ENCODE results near the gene UBR4.

Gene UBR4

GRCh38 chr1:19088717-19089442 is 121.2 kb downstream of the UBR4 start:
- no peak for DNase-seq

- no peak for DNase-seq
Observed at GRCh38 chr1:19087737-19088594, 122.1 kb downstream of the UBR4 start.

DNA sequence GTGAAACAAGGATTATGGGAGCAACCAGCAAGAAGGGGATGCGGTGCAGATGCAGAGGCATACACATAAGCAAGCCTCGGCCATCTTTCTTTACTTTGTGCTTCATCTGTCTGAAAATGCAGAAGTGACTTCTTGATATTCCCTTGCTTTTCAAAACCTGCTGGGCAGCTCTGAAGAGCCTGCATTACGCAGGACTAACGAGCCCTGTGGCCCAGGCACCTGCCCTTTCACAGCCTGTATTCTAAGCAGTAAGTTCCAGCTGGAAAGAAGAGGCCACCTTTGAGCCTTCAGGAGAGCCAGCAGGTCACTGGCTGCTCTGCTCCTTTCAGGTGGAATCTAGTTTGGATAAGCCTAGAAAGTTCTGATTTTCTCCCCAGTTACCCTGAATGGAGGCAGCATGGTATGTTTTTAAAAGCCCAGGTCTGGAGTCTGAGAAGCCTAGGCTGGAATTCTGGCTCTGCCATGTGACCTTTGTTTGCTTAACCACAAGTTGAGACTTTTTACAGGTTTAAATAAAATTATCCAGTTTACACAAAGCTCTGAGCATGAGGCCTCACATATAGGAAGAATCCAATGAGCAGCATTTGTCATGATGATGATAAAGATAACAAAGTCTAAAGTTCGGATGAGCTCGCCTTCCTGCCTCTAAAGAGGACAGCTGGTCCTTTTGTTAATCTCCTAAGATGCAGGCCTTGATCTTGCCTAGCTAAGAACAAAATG is 122.9 kb downstream of the UBR4 start:
- DNase-seq, result no peak

DNA sequence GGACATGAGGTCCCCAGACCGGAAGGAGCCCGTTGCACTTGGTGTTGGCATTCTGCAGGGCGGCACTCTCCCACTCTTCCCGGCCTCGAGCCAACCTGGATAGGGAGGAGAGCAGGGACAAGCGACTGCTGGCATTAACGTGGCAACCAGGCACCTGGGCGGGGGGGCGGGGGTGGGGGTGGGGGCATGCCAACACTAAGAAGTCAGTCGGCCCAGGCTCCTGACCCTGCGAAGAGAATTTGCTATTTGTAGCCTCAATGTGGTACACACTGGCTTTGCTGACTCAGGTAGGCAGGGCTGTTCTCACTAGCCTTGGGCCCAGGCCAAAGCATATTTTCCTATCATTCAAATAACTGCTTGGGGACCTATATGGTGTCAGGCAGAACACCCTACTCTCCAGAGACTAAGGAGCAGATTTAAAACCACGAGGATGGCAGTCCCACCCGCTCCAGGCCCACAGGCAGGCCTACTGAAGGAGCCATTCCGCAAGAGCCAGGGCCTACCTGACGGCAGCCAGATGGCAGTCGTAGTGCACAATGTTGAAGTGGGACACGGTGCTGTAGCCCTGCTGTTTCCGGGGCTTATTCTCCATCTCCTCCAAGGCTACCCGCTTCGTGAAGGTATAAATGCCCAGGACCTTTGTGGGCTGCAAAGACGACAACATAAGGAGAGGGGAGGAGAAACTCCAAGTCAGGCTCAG is 123.7 kb downstream of the UBR4 start:
- DNase-seq, result no peak

DNA sequence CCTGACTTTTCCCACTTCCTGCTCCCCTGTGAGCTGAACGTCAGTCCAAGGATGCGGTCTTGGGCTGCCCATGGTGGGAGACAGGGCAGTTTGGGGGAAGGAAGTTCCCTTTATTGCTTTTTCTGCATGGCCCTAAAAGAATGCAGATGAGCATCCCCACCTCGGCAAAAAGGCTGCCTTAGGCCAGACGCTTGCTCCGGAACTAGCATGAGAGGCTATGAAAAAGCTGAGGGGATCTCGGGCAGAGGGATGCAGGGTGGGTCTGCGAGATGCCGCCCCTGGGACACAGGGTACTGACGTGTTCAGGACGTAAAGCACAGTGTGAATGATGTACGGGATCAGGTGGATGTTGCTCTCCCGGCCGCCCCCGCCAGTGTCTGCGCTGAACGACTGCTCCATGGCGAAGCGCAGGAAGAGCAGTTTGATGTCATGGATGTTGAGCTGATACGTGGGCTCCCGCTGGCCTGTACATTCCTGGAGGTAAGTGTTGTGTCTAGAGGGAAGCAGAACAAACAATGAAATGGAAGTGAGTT is 125.8 kb downstream of the UBR4 start:
- DNase-seq, result no peak

GRCh38 chr1:19083081-19083480 is 127.0 kb downstream of the UBR4 start:
- no peak for DNase-seq

- DNase-seq, result no peak
Observed at GRCh38 chr1:19081218-19081893, 128.7 kb downstream of the UBR4 start.

DNA sequence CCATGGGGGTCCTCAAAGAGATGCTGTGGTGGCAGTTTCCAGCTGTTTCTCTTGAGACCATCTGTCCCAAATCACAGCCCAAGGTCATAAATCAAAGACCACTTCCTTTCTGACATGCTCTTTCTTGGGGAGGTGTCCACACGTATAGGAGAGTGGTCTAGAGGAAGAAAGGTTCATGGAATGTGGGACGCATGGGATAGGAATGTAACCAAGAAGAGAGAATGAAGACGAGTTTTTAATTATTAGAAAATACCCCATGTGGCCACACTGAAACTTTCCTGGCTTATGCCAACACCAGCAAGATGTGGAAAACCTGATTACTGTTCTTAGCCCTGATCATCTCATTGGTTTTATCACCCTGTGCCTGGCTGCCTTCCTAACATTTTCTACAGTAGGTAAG is 129.3 kb downstream of the UBR4 start:
- no peak for DNase-seq

- peak in 1 of 2 donors; percentile 50 for DNase-seq
Observed at GRCh38 chr1:19079541-19080472, 130.3 kb downstream of the UBR4 start.

GRCh38 chr1:19078536-19078935 is 131.5 kb downstream of the UBR4 start:
- no peak for DNase-seq

- no peak for DNase-seq
Observed at GRCh38 chr1:19076841-19077616, 133.0 kb downstream of the UBR4 start.

- no peak for DNase-seq
Observed at GRCh38 chr1:19074902-19075721, 135.0 kb downstream of the UBR4 start.

DNA sequence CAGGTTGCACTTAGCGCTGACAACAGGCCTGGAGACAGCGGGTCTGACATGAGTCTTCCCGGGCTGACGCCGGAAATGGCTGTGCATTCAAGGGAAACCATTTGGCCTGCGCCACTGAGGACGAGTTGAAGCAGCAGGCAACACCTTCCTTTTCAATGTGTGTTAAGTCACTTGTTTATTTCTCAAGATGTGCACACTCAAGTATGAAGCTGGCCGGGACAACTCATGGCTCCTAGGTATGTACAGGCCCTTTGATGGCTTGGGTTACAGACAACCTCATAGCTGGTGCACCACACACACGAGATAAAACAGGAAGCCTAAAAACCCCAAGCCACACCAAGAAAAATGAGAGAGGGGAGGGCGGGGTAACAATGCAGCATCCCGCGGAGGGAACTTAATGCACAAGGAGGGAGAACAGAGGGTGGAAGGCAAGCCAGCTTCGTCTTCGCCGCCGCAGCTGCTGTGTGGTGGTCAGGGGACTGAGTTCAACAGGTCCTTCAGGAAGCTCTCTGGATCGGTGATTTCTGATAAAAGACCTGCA is 135.6 kb downstream of the UBR4 start:
- no peak for DNase-seq

GRCh38 chr1:19073311-19074186 is 136.5 kb downstream of the UBR4 start:
- DNase-seq, result peak in 1 of 2 donors; percentile 49

DNA sequence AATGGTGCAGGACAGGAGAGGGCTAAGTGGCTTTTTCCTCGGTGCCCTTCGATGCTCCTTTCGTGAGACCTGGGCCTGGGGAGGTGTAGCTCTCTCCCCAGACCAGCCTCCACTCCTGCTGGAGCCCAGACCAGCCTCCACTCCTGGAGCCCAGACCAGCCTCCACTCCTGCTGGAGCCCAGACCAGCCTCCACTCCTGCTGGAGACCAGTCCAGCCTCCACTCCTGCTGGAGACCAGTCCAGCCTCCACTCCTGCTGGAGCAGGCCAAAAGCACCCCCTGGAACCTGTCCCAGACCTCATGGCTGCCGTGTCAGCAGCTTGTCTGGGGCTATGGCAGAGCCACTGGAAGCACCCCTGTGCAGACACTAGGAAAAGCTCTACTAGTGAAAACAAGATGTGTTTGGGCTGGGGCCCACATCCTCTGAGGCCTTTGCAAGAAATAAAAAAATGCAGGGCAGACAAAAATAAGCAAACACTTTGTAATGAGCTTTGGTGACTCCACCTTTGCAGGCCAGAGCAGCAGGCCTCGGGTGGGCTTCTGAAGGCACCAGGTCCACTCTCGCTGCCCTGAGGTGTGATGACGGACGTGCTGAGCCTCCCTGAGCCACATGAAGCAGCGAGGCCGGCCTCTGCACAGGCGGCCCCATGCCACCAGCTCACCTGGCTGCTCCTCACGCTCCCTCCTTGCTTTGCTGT is 137.6 kb downstream of the UBR4 start:
- DNase-seq, result no peak

DNA sequence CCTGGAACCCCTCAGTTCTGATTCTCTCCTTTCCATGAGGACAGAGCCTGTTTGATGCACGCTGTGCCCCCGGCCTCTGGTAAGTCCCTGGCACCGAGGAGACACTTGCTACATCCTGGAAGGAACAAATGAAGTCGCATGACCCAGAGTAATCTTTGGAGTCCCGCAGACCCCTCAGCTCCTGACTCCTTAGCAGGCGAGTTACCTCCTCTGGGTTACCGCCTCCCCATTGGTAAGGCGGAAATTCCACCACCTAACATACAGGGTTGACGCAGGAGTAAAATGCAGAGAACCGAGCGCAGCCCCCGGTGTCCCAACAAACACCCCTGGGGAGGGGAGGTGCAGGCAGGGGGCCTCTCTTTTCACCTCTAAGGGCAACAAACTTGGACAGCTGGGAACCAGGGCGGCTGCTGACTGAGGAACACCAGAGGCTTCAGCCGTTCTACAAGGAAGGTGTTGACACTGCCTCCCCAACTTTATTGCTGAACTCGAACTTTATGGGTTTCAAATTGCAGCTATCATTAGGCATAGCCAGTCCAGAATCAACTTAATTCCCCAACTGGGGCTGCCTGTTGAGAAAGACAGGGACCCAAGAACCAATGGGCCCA is 138.3 kb downstream of the UBR4 start:
- no peak for DNase-seq
